ENCODE data around the gene AXDND1.
A peak's percentile ranks its signal among the peaks of the same experiment; 100 is the strongest.

Gene AXDND1

DNA sequence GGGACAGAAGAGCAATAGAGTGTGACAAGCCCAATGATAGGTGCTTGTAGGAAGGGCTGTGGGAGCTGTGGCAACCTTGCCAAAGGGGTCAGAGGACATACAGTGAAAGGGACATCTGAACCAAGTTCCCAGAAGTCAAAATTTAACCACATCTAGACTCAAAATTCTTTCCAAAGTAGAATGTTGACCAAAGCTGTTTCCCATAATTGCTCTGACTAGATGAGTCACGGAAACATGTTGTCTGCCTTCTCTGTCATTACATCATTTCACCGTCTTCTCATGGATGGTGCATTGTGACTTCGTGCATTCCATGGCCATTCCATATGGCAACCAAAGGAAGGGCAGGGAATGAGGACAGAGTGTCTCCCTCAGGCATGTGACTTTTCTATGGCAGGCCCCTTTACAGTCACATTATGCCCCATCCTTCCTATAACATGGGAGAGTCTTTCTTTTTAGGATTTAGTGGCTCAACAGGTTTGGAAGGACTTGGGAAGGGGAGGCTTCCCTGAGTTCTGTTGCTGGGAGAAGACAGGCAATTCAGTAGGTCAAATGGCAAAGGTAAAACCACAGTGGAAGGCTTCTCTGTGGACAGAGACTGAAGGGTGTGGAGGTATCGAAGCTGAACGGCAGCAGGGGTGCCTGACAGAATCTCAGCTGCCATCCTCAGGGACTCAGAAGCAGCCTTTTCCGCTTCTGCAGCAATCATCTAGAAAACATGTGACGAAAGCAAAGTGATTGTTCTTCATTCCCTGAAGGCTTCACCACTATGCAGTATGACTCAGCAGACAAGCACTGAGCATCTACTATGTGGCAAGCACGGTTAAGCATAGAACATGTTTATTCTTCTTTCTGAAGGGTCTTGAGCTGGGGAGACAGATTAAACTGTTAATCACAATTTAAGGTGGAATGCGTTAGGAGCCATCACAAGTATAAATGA lies 185.2 kb downstream of the AXDND1 start:
- H3K27ac ChIP-seq: no peak overlapping the region
- TF ChIP-seq, protein P1, sequence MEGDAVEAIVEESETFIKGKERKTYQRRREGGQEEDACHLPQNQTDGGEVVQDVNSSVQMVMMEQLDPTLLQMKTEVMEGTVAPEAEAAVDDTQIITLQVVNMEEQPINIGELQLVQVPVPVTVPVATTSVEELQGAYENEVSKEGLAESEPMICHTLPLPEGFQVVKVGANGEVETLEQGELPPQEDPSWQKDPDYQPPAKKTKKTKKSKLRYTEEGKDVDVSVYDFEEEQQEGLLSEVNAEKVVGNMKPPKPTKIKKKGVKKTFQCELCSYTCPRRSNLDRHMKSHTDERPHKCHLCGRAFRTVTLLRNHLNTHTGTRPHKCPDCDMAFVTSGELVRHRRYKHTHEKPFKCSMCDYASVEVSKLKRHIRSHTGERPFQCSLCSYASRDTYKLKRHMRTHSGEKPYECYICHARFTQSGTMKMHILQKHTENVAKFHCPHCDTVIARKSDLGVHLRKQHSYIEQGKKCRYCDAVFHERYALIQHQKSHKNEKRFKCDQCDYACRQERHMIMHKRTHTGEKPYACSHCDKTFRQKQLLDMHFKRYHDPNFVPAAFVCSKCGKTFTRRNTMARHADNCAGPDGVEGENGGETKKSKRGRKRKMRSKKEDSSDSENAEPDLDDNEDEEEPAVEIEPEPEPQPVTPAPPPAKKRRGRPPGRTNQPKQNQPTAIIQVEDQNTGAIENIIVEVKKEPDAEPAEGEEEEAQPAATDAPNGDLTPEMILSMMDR (conservative IDR thresholded peaks at IDR 0.05; ENCODE audit: low read depth): no peak
- DNase-seq (ENCODE audit: low spot score): peak; percentile 41
- POLR2A ChIA-PET (ENCODE audit: low non-redundant PET): no interaction called here
- CTCF ChIA-PET: interaction anchor here (0.6 kb wide), 1 partner anchor 10 kb away, joined by 5 read pairs; no protein-coding TSS in a partner anchor

DNA sequence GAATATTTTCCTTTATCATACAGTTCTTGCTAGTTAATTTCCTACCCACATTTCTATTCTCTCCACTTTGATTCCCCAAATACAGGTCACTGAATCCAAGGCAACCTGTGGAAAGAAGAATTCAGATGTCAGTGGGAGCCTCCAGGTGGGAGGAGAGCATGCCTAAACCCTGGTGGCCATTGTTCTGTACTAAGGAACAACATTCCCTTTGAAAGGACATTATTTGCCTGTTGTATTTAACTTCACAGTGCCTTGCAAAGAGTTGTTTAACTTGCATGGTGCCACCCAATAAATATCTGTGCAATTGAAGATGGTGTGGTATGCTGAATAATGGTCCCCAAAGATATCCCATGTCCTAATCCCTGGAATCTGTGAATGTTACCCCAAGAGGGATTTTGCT lies 188.7 kb downstream of the AXDND1 start:
- ChIA-PET CTCF (no interaction called here), POLR2A (ENCODE audit: low non-redundant PET) (no interaction called here)
- TF ChIP-seq, protein P1 (conservative IDR thresholded peaks at IDR 0.05; ENCODE audit: low read depth): no peak
- no peak for DNase-seq (ENCODE audit: low spot score)
- H3K27ac ChIP-seq: no peak overlapping the region

DNA sequence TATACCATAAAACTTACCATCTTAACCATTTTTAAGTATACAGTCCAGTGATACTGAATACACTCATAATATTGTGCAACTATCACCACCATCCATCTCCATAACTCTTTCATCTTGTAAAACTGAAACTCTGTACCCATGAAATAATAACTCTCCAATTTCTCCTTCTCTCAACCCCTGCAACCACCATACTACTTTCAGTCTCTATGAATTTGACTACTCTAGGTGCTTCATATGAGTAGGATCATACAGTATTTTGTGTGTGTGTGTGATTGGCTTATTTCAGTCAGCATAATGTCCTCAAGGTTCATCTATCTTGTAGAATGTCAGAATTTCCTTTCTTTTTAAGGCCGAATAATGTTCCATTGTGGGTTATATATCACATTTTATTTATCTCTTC lies 192.3 kb downstream of the AXDND1 start:
- CTCF ChIA-PET: no interaction called here
- TF ChIP-seq, protein P1 (conservative IDR thresholded peaks at IDR 0.05; ENCODE audit: low read depth): no peak
- H3K27ac ChIP-seq: no peak overlapping the region
- no peak for DNase-seq (ENCODE audit: low spot score)
- POLR2A ChIA-PET (ENCODE audit: low non-redundant PET): no interaction called here

DNA sequence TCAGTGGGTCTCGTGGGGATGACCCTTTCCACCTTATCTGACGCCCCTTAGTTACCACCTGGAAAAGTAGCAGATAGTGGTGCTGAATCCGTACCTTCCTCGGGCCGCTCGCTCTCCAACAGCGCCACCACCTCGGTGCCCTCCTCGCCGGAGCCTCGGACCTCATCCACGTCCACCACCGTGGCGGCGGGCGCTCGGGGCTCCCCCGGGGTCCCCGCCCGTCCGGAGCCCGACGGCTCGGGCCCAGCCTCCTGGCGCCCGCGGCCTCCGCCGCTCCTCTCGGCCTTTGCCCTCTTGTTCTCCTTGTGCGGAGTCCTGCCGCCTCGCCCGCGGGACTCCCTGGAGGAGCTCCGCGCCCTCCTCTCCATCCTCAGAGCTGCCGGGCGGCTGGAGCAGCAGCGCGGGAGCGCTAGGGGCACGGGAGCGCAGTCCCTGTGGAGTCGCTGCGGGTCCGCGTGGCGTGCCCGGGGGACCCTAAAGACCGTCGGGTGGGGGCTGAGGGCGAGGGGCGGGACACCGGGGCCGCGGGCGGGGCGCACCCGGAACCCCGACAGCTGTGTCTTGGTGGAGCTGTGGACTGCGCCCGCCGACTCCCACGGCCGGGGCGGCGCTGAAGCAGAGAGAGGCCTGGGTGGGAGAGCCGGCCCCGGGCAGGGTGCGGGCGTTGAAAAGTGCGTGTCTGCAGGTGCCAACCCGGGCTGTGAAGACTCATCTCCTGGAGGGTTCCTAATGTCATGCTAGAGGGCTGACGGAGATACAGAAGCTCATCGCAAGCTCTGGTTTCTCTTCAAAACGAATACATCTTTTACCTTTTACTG lies 209.9 kb downstream of the AXDND1 start, which contains the start of gene NPHS2:
TSS of gene NPHS2 (minus strand) at position 452 of the 818 bp plus-strand sequence. CDS start at position 368, 84 bp downstream.
- POLR2A ChIA-PET (ENCODE audit: low non-redundant PET): interaction anchor here (0.7 kb wide), 1 partner anchor 108 kb away, joined by 3 read pairs; no protein-coding TSS in a partner anchor
- H3K27ac ChIP-seq: no peak within 1 kb of the TSS
- no peak for DNase-seq (ENCODE audit: low spot score)
- TF ChIP-seq, protein P1 (conservative IDR thresholded peaks at IDR 0.05; ENCODE audit: low read depth): no peak
- CTCF ChIA-PET: no interaction called here

DNA sequence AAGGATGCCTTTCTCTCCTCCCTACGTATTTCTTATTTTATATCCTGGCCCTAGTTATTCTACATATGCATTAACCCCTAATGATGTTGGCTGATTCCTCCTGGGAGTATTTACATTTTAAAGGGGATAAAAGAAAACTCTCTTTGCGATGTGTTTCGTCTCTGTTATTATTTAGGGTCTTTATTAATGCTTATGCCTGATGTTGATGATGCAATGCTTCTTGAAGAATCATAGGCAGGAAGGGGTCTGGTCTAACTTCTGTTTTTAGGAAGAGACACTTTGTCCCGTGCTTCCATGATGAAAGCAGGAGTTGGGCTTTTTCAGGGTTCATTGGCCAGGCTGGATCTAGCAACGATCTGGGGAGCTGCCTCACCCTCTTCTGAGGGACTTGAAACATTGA lies 210.7 kb downstream of the AXDND1 start:
- TF ChIP-seq, protein P1 (conservative IDR thresholded peaks at IDR 0.05; ENCODE audit: low read depth): no peak
- ChIA-PET CTCF (no interaction called here), POLR2A (ENCODE audit: low non-redundant PET) (no interaction called here)
- DNase-seq (ENCODE audit: low spot score): no peak
- H3K27ac ChIP-seq: no peak overlapping the region

DNA sequence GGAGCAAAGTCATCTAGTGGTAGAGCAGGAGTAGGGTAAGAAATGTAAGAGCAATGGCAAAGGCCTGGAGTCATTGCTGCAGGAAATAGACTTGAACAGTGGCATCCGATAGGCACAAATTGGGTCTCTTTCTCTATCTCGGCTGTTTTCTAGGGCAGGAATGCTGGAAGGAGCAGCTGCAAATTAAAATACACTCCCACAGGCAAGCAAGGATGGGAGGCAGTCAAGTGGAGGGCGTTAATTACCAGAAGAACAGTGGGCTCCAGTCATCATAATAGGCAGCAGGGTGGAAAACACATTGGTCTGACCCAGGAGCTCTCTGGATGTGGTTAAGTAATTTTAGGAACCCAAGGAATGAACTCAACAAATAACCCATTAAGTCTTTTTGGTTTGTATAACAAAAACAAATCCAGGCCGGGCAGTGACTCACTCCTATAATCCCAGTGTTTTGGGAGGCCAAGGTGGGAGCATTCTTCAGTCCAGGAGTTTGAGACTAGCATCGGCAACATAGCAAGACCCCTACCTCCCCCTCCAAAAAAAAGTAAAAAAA lies 218.1 kb downstream of the AXDND1 start:
- H3K27ac ChIP-seq: no peak overlapping the region
- POLR2A ChIA-PET (ENCODE audit: low non-redundant PET): no interaction called here
- TF ChIP-seq, protein P1 (conservative IDR thresholded peaks at IDR 0.05; ENCODE audit: low read depth): no peak
- no peak for DNase-seq (ENCODE audit: low spot score)
- CTCF ChIA-PET: no interaction called here
